GM18951 (cell line): ENCODE measurements around the gene SDCCAG8.
"Not testable (repeated sequence)": the region's sequence is repeated elsewhere in the genome, so short reads cannot be mapped to it uniquely, and the experiment has no call there.

Source experiments
- POLR2A ChIP-seq: IDR thresholded peaks from 4 replicates; pipeline ENCODE4 v1.6.1; 2011; ENCODE audit warnings: mild to moderate bottlenecking; ENCODE audit not compliant: insufficient read length, insufficient read depth; ENCODE audit errors: extremely low read depth
- in situ Hi-C: fragments of 300-500 bp; cut with MboI; formaldehyde crosslinking; loops from one replicate; pipeline ENCODE4 v1.12.0; 2022; ENCODE audit warnings: low sequenced_read_pairs, mixed read lengths, inconsistent platforms; ENCODE audit not compliant: unreplicated experiment

Gene SDCCAG8

GRCh38 chr1:243313635-243314536 lies 58.0 kb downstream of the SDCCAG8 start:
- peak; percentile 18 for TF ChIP-seq POLR2A
- in situ Hi-C loops: loop anchor here (25.0 kb wide), 1 partner anchor 852 kb away; no protein-coding TSS in a partner anchor

- TF ChIP-seq POLR2A: no peak
- in situ Hi-C loops: loop anchor here (25.0 kb wide), 1 partner anchor 853 kb away; no protein-coding TSS in a partner anchor
These were observed 59.6 kb downstream of the SDCCAG8 start for GRCh38 chr1:243315455-243315854.

DNA sequence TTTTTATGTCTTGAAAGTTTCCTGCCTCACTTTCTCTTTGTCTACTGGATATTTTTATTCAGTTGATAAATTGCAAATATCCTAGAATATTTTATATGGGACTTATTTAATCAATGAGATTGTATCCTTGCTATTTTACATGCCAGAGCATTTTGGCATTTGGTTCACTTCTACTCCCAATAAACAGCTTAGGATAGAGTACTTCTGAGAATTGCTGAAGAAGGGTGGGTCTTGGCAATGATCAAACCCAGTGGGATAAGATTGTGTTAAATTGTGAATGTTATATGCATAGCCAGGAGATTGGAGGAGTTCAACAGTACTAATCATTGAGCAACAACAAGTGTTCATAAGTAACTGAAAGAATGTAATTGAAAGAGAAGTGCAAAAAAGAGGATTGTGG lies 60.1 kb downstream of the SDCCAG8 start:
- TF ChIP-seq POLR2A: no peak
- in situ Hi-C loops: loop anchor here (25.0 kb wide), 1 partner anchor 854 kb away; no protein-coding TSS in a partner anchor

DNA sequence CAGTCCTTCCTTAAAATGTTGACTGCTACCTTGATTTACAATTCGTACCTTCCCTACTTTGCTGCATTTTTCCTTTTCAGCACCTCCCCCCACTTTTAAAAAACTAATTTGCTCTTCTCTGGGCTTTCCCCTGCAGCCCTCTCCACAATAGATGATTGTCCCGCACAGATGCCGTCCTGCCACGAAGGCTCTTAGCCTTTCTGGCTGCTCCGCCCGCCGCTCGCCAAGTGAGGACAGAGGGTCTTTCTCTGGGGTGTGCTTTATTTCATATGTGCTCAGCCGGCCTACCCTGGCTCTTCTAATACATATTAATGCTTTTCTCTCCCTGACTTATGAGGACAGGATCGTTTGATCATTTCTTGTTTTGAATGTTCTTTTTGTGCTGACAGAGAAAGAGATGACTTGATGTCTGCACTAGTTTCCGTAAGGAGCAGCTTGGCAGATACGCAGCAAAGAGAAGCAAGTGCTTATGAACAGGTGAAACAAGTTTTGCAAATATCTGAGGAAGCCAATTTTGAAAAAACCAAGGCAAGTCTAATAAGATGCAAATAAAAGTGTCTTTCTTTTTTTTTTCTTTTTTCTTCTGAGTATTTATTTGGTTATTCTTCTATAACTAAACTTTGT lies 60.6 kb downstream of the SDCCAG8 start:
- in situ Hi-C loops: loop anchor here (25.0 kb wide), 1 partner anchor 854 kb away; no protein-coding TSS in a partner anchor

DNA sequence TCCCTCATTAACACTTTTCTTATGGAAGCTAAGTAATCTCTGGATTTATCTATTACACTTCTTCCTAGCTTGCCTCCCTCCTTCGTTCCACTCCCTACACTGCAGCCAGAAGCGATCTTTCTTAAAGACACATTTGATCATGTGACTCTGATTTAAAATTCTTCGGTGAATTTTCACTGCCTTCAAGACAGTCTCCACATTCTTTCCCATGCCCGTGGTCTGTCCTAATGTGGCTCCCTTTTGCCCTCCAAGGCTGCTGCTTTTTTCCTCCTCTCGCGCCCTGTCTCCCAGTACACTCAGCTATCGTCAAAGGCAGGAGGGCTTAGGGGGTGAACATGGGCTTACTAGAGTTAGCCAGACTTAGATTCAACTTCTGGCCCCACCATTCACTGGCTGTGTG lies 64.4 kb downstream of the SDCCAG8 start:
- no peak for TF ChIP-seq POLR2A
- in situ Hi-C loops: loop anchor here (25.0 kb wide), 1 partner anchor 858 kb away; no protein-coding TSS in a partner anchor

More for the DNA sequence above, 60.6 kb downstream of the SDCCAG8 start:
- TF ChIP-seq POLR2A: no peak

DNA sequence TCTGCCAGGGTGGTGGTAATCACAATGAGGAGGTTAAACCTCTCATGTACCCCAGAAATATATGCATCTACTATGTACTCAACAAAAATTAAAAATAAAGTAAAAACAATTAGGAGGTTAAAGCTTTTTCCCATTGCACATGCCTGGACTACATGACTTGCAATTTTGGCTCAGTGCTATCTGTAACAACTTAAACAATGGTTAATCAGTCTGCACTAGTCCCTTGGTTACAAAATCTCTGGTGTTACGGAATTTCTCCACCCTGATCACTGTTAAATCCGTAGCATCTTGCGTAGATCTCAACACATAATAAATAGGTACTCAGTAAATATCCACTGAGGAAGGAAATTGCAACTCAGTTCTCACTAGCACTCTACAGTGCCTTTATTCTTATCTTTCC lies 66.5 kb downstream of the SDCCAG8 start:
- in situ Hi-C loops: loop anchor here (25.0 kb wide), 1 partner anchor 860 kb away; no protein-coding TSS in a partner anchor
- no peak for TF ChIP-seq POLR2A

DNA sequence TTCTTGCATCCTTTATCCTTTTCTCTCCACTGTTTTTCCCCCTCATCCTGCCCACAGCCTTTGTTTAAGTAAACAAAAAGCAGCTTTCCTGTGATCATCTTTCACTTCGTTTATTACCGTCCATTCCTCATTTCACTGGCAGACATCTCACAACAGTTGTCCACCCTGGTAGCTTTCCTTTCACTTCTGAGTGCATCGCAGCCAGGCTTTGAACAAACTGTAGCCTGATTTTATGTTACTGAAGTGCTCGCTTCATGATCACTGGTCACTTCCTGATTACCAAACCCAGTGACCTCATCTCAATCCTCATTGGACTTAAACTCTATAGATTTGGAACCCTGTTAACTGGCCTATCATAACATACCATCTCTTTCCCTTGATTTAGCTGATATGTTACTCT lies 67.7 kb downstream of the SDCCAG8 start:
- no peak for TF ChIP-seq POLR2A
- in situ Hi-C loops: loop anchor here (25.0 kb wide), 1 partner anchor 861 kb away; no protein-coding TSS in a partner anchor

- TF ChIP-seq POLR2A: no peak
- in situ Hi-C loops: no loop called here
These were observed 69.6 kb downstream of the SDCCAG8 start for GRCh38 chr1:243325305-243325890.

DNA sequence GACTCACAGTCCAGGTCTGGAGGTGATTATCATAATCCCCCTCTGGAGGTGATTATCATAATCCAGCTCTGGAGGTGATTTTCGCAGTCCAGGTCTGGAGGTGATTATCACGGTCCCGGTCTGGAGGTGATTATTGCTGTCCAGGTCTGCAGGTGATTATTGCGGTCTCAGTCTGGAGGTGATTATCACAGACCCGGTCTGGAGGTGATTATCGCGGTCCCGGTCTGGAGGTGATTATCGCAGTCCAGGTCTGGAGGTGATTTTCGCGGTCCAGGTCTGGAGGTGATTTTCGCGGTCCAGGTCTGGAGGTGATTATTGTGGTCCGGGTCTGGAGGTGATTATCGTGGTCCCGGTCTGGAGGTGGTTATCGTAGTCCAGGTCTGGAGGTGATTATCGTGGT lies 76.6 kb downstream of the SDCCAG8 start:
- TF ChIP-seq POLR2A: no peak
- in situ Hi-C loops: no loop called here

DNA sequence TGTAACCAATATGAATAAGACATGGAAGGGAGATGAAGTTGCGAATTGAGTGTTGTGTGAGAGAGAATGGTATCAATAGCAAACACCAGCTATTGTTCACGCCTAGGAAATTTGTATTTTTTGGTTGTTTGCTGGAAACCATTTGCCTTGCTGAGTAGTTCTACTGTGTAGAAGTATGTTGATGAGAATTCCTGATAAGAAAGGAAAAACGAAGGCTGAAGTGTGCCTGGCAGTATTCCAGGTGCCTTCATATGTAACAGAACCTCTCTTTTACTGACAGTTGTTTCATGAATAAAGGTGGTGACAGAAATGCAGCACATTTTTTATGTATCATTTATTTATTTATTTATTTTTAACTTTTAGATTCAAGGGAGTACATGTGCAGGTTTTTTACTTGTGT lies 79.5 kb downstream of the SDCCAG8 start:
- in situ Hi-C loops: no loop called here
- TF ChIP-seq POLR2A: no peak

- in situ Hi-C loops: no loop called here
- TF ChIP-seq POLR2A: no peak
These were observed 80.3 kb downstream of the SDCCAG8 start for GRCh38 chr1:243336163-243336562.

DNA sequence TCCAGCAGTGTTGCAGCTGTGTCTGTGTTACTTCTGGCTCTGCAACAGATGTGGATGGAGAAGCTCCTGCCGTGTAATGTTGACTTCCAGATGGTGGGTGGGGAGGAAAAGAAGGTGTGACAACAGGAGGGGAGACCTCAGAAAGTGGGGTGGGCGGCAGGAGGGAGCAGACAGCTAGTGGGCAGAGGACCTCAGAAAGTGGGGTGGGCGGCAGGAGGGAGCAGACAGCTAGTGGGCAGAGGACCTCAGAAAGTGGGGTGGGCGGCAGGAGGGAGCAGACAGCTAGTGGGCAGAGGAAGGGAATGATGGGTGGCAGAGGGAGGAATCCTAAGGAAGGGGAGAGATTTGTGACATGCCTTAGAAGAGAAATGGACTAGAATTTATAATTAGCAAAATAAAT lies 83.0 kb downstream of the SDCCAG8 start:
- in situ Hi-C loops: not testable (repeated sequence)

- no peak for TF ChIP-seq POLR2A
- in situ Hi-C loops: loop anchor here (10.0 kb wide), 1 partner anchor 934 kb away; no protein-coding TSS in a partner anchor
These were observed 85.2 kb downstream of the SDCCAG8 start for GRCh38 chr1:243341074-243341473.
